CD4-positive, alpha-beta T cell treated with Interleukin-15 for 4 hours (primary cell): ENCODE data around the gene LENEP.
"Not testable (repeated sequence)": the region's sequence is repeated elsewhere in the genome, so short reads cannot be mapped to it uniquely, and the experiment has no call there.

Source experiments
- DNase-seq: peaks from one replicate; pipeline ENCODE4 v3.0.0-alpha.2; 2020; ENCODE audit warnings: low spot score

LENEP gene

GRCh38 chr1:154975409-154976059 is 17.9 kb upstream of the LENEP start:
- peak; percentile 48 for DNase-seq

GRCh38 chr1:154977762-154978161 is 15.6 kb upstream of the LENEP start:
- not testable (repeated sequence) for DNase-seq

GRCh38 chr1:154978360-154978759 is 15.0 kb upstream of the LENEP start:
- no peak for DNase-seq

GRCh38 chr1:154982341-154982740 is 11.0 kb upstream of the LENEP start:
- no peak for DNase-seq

GRCh38 chr1:154982897-154983648 is 10.3 kb upstream of the LENEP start, which contains the start of gene FLAD1:
Gene FLAD1 (plus strand): TSS chr1:154983344. CDS start chr1:154983695, 351 bp downstream.
- DNase-seq, result peak; percentile 99

GRCh38 chr1:154983776-154984466 is 9.5 kb upstream of the LENEP start:
- no peak for DNase-seq

- DNase-seq, result not testable (repeated sequence)
Measured at GRCh38 chr1:154986736-154987135, 6.7 kb upstream of the LENEP start.

- DNase-seq, result no peak
Measured at GRCh38 chr1:154987326-154987725, 6.1 kb upstream of the LENEP start.

GRCh38 chr1:154988058-154988954 is 5.1 kb upstream of the LENEP start:
- DNase-seq, result no peak

- no peak for DNase-seq
Measured at GRCh38 chr1:154989195-154989860, 4.1 kb upstream of the LENEP start.

GRCh38 chr1:154990276-154990675 is 3.1 kb upstream of the LENEP start:
- DNase-seq, result no peak

- DNase-seq, result no peak
Measured at GRCh38 chr1:154992721-154993571, 440 bp upstream of the LENEP start.

- no peak for DNase-seq
Measured at GRCh38 chr1:154994269-154994587, 842 bp downstream of the LENEP start.

GRCh38 chr1:154994591-154994990 is 1.2 kb downstream of the LENEP start:
- DNase-seq, result no peak

- DNase-seq, result not testable (repeated sequence)
Measured at GRCh38 chr1:154995301-154995983, 2.1 kb downstream of the LENEP start.

GRCh38 chr1:154996966-154997701 is 3.7 kb downstream of the LENEP start:
- DNase-seq, result no peak

- DNase-seq, result no peak
Measured at GRCh38 chr1:154998201-154998780, 4.9 kb downstream of the LENEP start.

- peak; percentile 74 for DNase-seq
Measured at GRCh38 chr1:154998818-154999570, 5.6 kb downstream of the LENEP start.
